ENCODE data around the gene ANKRD30A. TPM values are rescaled to one million over a fixed set of nuclear protein-coding genes. Genes with fewer than 3 reads are reported as not detected.
"Not testable (repeated sequence)": the region's sequence is repeated elsewhere in the genome, so short reads cannot be mapped to it uniquely, and the experiment has no call there.

Gene ANKRD30A
- total RNA-seq, 4 donors from 2014 or later: not detected

DNA sequence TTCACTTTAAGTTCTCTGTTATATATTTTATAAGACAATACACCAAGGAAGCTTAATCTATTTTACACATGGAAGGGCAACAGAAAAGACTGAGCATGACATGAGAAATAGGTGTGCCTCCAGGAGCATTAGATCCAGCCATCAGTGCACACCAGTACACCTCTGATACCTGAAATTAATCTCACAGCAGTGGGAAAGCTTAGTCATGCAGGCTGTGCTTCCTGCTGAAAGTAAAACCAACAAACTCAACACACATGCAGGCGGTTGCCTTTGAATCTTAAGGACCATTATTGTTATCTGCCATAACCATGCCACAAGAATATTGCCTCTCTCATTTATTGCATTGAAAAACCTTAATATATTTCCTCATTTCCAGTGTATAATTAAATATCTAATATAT, 16.4 kb upstream of the ANKRD30A start:
- Histone ChIP-seq H3K27me3 (no peaks in the 10 kb centered on the region), H3K36me3 (no peaks in the 10 kb centered on the region), H3K4me1 (no peaks in the 10 kb centered on the region), H3K9me3 (no peaks in the 10 kb centered on the region), H3K27ac (replicated peaks in 1 of 4) (no peak overlapping the region), H3K4me3 (no peak overlapping the region)
- 68% methylated on average over 1 of the region's 1 CpG for WGBS
- DNase-seq (ENCODE audit: extremely low spot score): no peak
- intact Hi-C loops (cut with DNase I): no loop called here
- TF ChIP-seq, protein P1, sequence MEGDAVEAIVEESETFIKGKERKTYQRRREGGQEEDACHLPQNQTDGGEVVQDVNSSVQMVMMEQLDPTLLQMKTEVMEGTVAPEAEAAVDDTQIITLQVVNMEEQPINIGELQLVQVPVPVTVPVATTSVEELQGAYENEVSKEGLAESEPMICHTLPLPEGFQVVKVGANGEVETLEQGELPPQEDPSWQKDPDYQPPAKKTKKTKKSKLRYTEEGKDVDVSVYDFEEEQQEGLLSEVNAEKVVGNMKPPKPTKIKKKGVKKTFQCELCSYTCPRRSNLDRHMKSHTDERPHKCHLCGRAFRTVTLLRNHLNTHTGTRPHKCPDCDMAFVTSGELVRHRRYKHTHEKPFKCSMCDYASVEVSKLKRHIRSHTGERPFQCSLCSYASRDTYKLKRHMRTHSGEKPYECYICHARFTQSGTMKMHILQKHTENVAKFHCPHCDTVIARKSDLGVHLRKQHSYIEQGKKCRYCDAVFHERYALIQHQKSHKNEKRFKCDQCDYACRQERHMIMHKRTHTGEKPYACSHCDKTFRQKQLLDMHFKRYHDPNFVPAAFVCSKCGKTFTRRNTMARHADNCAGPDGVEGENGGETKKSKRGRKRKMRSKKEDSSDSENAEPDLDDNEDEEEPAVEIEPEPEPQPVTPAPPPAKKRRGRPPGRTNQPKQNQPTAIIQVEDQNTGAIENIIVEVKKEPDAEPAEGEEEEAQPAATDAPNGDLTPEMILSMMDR (IDR thresholded peaks at IDR 0.05): no peak
- TF ChIP-seq POLR2AphosphoS5 (IDR thresholded peaks at IDR 0.05) (no peak), POLR2A (IDR thresholded peaks at IDR 0.05; ENCODE audit: low read depth) (no peak), EP300 (IDR thresholded peaks at IDR 0.05) (no peak)

DNA sequence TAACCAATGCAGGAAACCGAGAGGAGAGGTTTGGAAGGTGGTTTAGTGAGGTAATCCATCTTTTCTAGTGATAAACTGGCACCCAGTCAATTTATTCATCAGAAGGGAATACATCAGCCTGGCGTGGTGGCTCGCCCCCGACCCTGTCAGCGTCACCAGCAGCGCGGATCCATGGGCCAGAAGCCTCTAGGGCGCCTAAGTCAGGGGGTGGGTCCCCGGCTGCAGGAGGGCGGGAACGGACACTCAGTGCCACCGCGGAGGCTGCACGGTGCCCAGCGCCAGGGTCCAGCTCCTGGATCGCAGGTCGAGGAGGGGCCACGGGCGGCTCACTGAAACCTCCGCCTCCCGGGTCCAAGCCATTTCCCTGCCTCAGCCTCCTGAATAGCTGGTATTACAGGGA, 866 bp upstream of the ANKRD30A start:
- intact Hi-C loops (cut with DNase I): no loop called here
- no peak for TF ChIP-seq POLR2AphosphoS5 (IDR thresholded peaks at IDR 0.05)
- no peak for TF ChIP-seq EP300 (IDR thresholded peaks at IDR 0.05)
- TF ChIP-seq, protein P1 (IDR thresholded peaks at IDR 0.05): no peak
- no peak for TF ChIP-seq POLR2A (IDR thresholded peaks at IDR 0.05; ENCODE audit: low read depth)
- no peaks in the 10 kb centered on the region for H3K36me3 ChIP-seq
- no peak for DNase-seq (ENCODE audit: extremely low spot score)
- peaks cover 0 to 3% (median 0%) of the 10 kb centered on the region in 4 donors for H3K27me3 ChIP-seq
- WGBS: 93% methylated on average over 21 of the region's 21 CpGs
- no peak overlapping the region for H3K27ac ChIP-seq (replicated peaks in 1 of 4)
- no peak overlapping the region for H3K4me3 ChIP-seq
- H3K9me3 ChIP-seq: peaks cover 0 to 4% (median 0%) of the 10 kb centered on the region in 4 donors
- no peaks in the 10 kb centered on the region for H3K4me1 ChIP-seq

DNA sequence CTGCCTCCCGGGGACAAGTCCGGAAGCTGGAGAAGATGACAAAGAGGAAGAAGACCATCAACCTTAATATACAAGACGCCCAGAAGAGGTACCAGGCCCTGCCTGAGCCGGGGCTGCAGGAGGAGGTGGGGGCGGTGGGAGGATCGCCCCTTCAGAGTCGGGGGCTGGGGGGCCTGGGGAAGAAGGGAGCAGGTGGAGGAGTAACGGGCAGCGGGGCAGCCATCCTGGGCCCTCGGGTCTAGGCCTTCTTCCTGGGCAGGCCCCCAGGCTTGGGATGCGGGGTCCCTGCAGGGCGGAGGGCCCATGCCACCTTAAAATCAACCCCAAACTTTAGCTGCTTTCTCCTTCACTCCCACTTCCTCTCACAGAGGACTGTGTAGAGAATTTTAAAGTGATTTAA, 523 bp downstream of the ANKRD30A start:
- peaks cover 0 to 4% (median 0%) of the 10 kb centered on the region in 4 donors for H3K9me3 ChIP-seq
- H3K27ac ChIP-seq (replicated peaks in 1 of 4): no peak overlapping the region
- H3K4me1 ChIP-seq: no peaks in the 10 kb centered on the region
- intact Hi-C loops (cut with DNase I): no loop called here
- no peak overlapping the region for H3K4me3 ChIP-seq
- H3K36me3 ChIP-seq: no peaks in the 10 kb centered on the region
- H3K27me3 ChIP-seq: peaks cover 0 to 3% (median 0%) of the 10 kb centered on the region in 4 donors
- TF ChIP-seq POLR2AphosphoS5 (IDR thresholded peaks at IDR 0.05) (no peak), POLR2A (IDR thresholded peaks at IDR 0.05; ENCODE audit: low read depth) (no peak), EP300 (IDR thresholded peaks at IDR 0.05) (no peak)
- TF ChIP-seq, protein P1 (IDR thresholded peaks at IDR 0.05): no peak
- no peak for DNase-seq (ENCODE audit: extremely low spot score)
- 93% methylated on average over 12 of the region's 12 CpGs for WGBS

DNA sequence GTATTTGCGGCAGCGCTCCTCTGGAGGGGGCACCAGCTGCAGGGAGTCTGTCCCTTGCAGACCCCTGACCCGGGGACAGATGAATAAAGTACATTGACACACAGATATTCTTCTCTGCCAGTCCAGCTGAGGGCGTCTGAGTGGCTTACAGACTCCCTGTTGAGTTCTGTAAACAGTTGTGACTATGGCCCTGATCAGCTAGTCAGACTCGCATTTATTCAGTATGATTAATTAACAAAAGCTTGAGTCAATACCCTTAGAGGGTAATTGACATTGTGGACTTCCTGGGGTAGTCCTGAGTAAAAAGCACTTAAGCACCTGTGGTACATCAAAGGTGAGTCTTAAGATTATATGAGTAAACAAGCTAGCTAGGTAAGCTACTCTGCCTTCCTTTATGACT, 21.0 kb downstream of the ANKRD30A start:
- H3K4me1 ChIP-seq: no peaks in the 10 kb centered on the region
- no peak overlapping the region for H3K4me3 ChIP-seq
- intact Hi-C loops (cut with DNase I): no loop called here
- H3K27ac ChIP-seq (replicated peaks in 1 of 4): no peak overlapping the region
- no peak for DNase-seq (ENCODE audit: extremely low spot score)
- 16% methylated on average over 5 of the region's 5 CpGs for WGBS
- TF ChIP-seq POLR2AphosphoS5 (IDR thresholded peaks at IDR 0.05): no peak
- TF ChIP-seq EP300 (IDR thresholded peaks at IDR 0.05): no peak
- TF ChIP-seq POLR2A (IDR thresholded peaks at IDR 0.05; ENCODE audit: low read depth): no peak
- TF ChIP-seq, protein P1 (IDR thresholded peaks at IDR 0.05): no peak
- H3K27me3 ChIP-seq: no peaks in the 10 kb centered on the region
- no peaks in the 10 kb centered on the region for H3K36me3 ChIP-seq
- peaks cover 0 to 4% (median 2%) of the 10 kb centered on the region in 4 donors for H3K9me3 ChIP-seq

DNA sequence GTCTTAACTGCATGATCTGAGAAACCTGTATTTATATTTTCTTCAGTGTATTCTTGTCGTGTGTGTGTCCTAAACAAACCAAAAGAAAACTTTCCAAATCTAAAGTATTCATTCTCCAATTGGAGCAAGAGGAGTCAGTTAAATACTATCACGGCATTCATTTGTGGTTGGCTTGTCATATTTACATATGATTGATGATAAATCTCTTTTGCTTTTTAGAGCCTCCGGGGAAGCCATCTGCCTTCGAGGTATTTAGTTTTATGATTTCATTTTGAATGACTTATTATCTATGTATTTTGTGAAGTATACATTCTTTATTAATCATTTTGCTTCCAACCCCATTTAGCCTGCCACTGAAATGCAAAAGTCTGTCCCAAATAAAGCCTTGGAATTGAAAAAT, 37.0 kb downstream of the ANKRD30A start:
- H3K27me3 ChIP-seq; H3K36me3 ChIP-seq; H3K4me3 ChIP-seq; H3K4me1 ChIP-seq; H3K9me3 ChIP-seq; H3K27ac ChIP-seq (replicated peaks in 1 of 4); DNase-seq (ENCODE audit: extremely low spot score); intact Hi-C loops (cut with DNase I): not testable (repeated sequence)
- 73% methylated on average over 4 of the region's 4 CpGs for WGBS

DNA sequence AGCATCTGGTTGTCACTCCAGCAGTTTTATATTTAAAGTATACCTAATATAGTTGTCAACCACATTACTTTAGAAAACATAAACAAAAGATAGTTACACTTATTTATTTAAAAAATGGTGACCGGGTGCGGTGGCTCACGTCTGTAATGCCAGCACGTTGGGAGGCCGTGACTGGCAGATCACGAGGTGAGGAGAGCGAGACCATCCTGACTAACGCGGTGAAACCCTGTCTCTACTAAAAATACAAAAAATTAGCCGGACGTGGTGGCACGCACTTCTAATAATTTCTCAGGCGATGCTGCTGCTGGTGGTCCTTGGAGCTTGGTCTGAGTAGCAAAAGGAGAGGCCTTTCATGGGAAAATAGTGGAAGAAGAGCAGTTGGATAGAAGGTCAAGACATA, 46.5 kb downstream of the ANKRD30A start:
- H3K27me3 ChIP-seq; H3K4me3 ChIP-seq; DNase-seq (ENCODE audit: extremely low spot score); intact Hi-C loops (cut with DNase I); H3K4me1 ChIP-seq; H3K36me3 ChIP-seq; H3K9me3 ChIP-seq; H3K27ac ChIP-seq (replicated peaks in 1 of 4): not testable (repeated sequence)
- WGBS: 88% methylated on average over 11 of the region's 13 CpGs

DNA sequence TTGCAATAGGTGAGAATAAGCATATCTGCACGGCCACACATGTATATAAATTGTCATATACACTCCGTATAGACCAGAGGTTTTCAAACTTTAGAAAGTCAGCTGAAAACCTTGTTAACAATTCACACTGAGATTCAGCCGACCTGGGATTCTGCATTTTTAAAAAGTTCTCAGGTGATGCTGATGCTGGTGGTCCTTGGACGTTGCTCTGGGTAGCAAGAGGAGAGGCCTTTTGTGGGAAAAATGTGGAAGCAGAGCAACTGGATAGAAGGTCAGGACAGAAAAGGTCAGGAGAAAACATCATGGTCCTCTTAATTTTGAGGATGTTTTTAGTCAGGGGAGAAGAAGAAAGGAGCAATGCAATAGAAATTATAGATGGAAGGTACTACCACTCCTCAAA, 52.9 kb downstream of the ANKRD30A start:
- whole genome bisulfite sequencing: 50% methylated on average over 4 of the region's 4 CpGs
- DNase-seq (ENCODE audit: extremely low spot score): not testable (repeated sequence)

DNA sequence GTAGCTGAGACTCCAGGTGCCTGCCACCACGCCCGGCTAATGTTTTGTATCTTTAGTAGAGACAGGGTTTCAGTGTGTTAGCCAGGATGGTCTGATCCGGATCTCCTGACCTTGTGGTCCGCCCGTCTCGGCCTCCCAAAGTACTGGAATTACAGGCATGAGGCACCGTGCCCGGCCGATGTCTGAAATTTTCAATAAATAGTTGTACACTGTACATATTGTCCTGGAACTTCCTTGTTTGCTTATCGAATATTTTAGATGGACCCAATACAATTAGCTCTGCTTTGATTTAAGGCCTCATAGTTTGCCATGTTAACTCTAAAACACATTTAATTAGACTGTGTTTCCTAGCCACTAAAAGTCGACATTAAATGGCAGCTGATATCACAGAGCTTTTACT, 57.3 kb downstream of the ANKRD30A start:
- DNase-seq (ENCODE audit: extremely low spot score); H3K27ac ChIP-seq (replicated peaks in 1 of 4); H3K4me3 ChIP-seq; H3K27me3 ChIP-seq; H3K36me3 ChIP-seq; intact Hi-C loops (cut with DNase I); H3K4me1 ChIP-seq; H3K9me3 ChIP-seq: not testable (repeated sequence)
- 69% methylated on average over 1 of the region's 11 CpGs for WGBS

More for the DNA sequence above, 52.9 kb downstream of the ANKRD30A start:
- H3K27me3 ChIP-seq; H3K4me1 ChIP-seq; H3K4me3 ChIP-seq; H3K36me3 ChIP-seq; intact Hi-C loops (cut with DNase I); H3K9me3 ChIP-seq; H3K27ac ChIP-seq (replicated peaks in 1 of 4): not testable (repeated sequence)
